Measurements from ENCODE around the gene SPP2. TPM values are rescaled to one million over a fixed set of nuclear protein-coding genes. Genes with fewer than 3 reads are reported as not detected.
A peak's percentile ranks its signal among the peaks of the same experiment; 100 is the strongest.

The SPP2 gene
- total RNA-seq, 5 donors from 2014 or later (not counting 1 experiment from before 2014, with no cell fraction given), result not detected

- ChIA-PET POLR2A (interaction anchor here in 1 of 2 donors (0.5 kb wide), 1 partner anchor 37 kb away, joined by 3 read pairs; no protein-coding TSS in a partner anchor), CTCF (no interaction called here)
- DNase-seq, result peak in 32 of 35 experiments; percentile 11 to 80 (median 48)
- H3K27me3 ChIP-seq (replicated peaks in 1 of 2; ENCODE audit: control insufficient read depth in 2 of 2, extremely low read depth in 1 of 2, insufficient read depth in 2 of 2, low read length in 1 of 2), result peaks cover 0 to 4% of the 10 kb centered on the region in 2 experiments
- H3K4me1 Mint-ChIP-seq, result peaks cover 22 to 47% (median 46%) of the 10 kb centered on the region in 3 donors
- H3K4me1 ChIP-seq (ENCODE audit: control insufficient read depth in 1 of 2, extremely low read depth in 1 of 2, insufficient read depth in 2 of 2, low read length in 2 of 2), result peaks cover 4 to 39% of the 10 kb centered on the region in 2 experiments
- peak; percentile 84 to 90 (median 88) for ATAC-seq (replicated peaks in 1 of 4)
- WGBS (ENCODE audit: insufficient coverage), result no CpG with 5 or more reads among the region's 1 CpG
- H3K27ac ChIP-seq (ENCODE audit: low read length), result peak overlapping the region; percentile 11
- H3K4me3 ChIP-seq (ENCODE audit: control insufficient read depth in 1 of 2, extremely low read depth in 1 of 2, low read length in 1 of 2), result no peak overlapping the region
- peaks cover 10% of the 10 kb centered on the region for H3K36me3 Mint-ChIP-seq
- peak overlapping the region; percentile 77 to 82 for H3K27ac Mint-ChIP-seq
- H3K4me3 Mint-ChIP-seq, result peak overlapping the region in 2 of 3 donors; percentile 8 to 31
- no peaks in the 10 kb centered on the region for H3K9me3 ChIP-seq
- no peaks in the 10 kb centered on the region for H3K36me3 ChIP-seq (ENCODE audit: control insufficient read depth in 2 of 2, extremely low read depth in 1 of 2, insufficient read depth in 1 of 2, low read length in 1 of 2)
- H3K27me3 Mint-ChIP-seq, result peaks cover 4 to 6% of the 10 kb centered on the region in 2 donors
- H3K9me3 Mint-ChIP-seq, result peaks cover 10 to 31% (median 18%) of the 10 kb centered on the region in 3 donors
These were observed 18.1 kb upstream of the SPP2 start for GRCh38 chr2:234032279-234032856.

GRCh38 chr2:234033174-234033573 lies 17.3 kb upstream of the SPP2 start:
- Mint-ChIP-seq H3K4me3 (no peak overlapping the region), H3K9me3 (peaks cover 10 to 34% (median 20%) of the 10 kb centered on the region in 3 donors), H3K4me1 (peaks cover 14 to 41% (median 41%) of the 10 kb centered on the region in 3 donors), H3K27ac (peak overlapping the region in 1 of 2 donors; percentile 16), H3K27me3 (peaks cover 4 to 6% of the 10 kb centered on the region in 2 donors), H3K36me3 (peaks cover 10% of the 10 kb centered on the region)
- Histone ChIP-seq H3K36me3 (ENCODE audit: control insufficient read depth in 2 of 2, extremely low read depth in 1 of 2, insufficient read depth in 1 of 2, low read length in 1 of 2) (no peaks in the 10 kb centered on the region), H3K27ac (ENCODE audit: low read length) (no peak overlapping the region), H3K4me3 (ENCODE audit: control insufficient read depth in 1 of 2, extremely low read depth in 1 of 2, low read length in 1 of 2) (no peak overlapping the region), H3K4me1 (ENCODE audit: control insufficient read depth in 1 of 2, extremely low read depth in 1 of 2, insufficient read depth in 2 of 2, low read length in 2 of 2) (peaks cover 2 to 31% of the 10 kb centered on the region in 2 experiments), H3K27me3 (replicated peaks in 1 of 2; ENCODE audit: control insufficient read depth in 2 of 2, extremely low read depth in 1 of 2, insufficient read depth in 2 of 2, low read length in 1 of 2) (peaks cover 0 to 4% of the 10 kb centered on the region in 2 experiments), H3K9me3 (no peaks in the 10 kb centered on the region)
- ATAC-seq (replicated peaks in 1 of 4), result no peak
- WGBS (ENCODE audit: insufficient coverage), result no CpG with 5 or more reads among the region's 3 CpGs
- no peak for DNase-seq
- CTCF ChIA-PET, result interaction anchor here in 1 of 2 donors (0.6 kb wide), 1 partner anchor 90 kb away, joined by 3 read pairs; no protein-coding TSS in a partner anchor
- POLR2A ChIA-PET, result interaction anchor here (0.5 to 0.6 kb wide), 3 partner anchors 62 to 609 kb away, joined by 3 read pairs; no protein-coding TSS in a partner anchor

GRCh38 chr2:234033885-234034284 lies 16.6 kb upstream of the SPP2 start:
- peaks cover 17 to 40% (median 20%) of the 10 kb centered on the region in 3 donors for H3K9me3 Mint-ChIP-seq
- CTCF ChIA-PET, result interaction anchor here (0.6 kb wide), 2 partner anchors 89 to 439 kb away, joined by 3 to 4 read pairs; no protein-coding TSS in a partner anchor

GRCh38 chr2:234038076-234038802 lies 12.3 kb upstream of the SPP2 start:
- Histone ChIP-seq H3K27me3 (replicated peaks in 1 of 2; ENCODE audit: control insufficient read depth in 2 of 2, extremely low read depth in 1 of 2, insufficient read depth in 2 of 2, low read length in 1 of 2) (peaks cover 3 to 4% of the 10 kb centered on the region in 2 experiments), H3K27ac (ENCODE audit: low read length) (no peak overlapping the region), H3K4me3 (ENCODE audit: control insufficient read depth in 1 of 2, extremely low read depth in 1 of 2, low read length in 1 of 2) (no peak overlapping the region), H3K9me3 (no peaks in the 10 kb centered on the region), H3K36me3 (ENCODE audit: control insufficient read depth in 2 of 2, extremely low read depth in 1 of 2, insufficient read depth in 1 of 2, low read length in 1 of 2) (no peaks in the 10 kb centered on the region), H3K4me1 (ENCODE audit: control insufficient read depth in 1 of 2, extremely low read depth in 1 of 2, insufficient read depth in 2 of 2, low read length in 2 of 2) (peaks cover 0 to 4% of the 10 kb centered on the region in 2 experiments)
- H3K9me3 Mint-ChIP-seq, result peaks cover 13 to 40% (median 20%) of the 10 kb centered on the region in 3 donors
- DNase-seq (no peak), ATAC-seq (replicated peaks in 1 of 4) (no peak)
- CTCF ChIA-PET, result no interaction called here
- POLR2A ChIA-PET, result no interaction called here
- H3K27me3 Mint-ChIP-seq, result peaks cover 4 to 6% of the 10 kb centered on the region in 2 donors
- peaks cover 0 to 2% (median 2%) of the 10 kb centered on the region in 3 donors for H3K4me1 Mint-ChIP-seq
- no CpG with 5 or more reads among the region's 2 CpGs for WGBS (ENCODE audit: insufficient coverage)
- no peak overlapping the region for H3K27ac Mint-ChIP-seq
- H3K36me3 Mint-ChIP-seq, result peaks cover 10% of the 10 kb centered on the region
- H3K4me3 Mint-ChIP-seq, result no peak overlapping the region

More at GRCh38 chr2:234033885-234034284, 16.6 kb upstream of the SPP2 start:
- POLR2A ChIA-PET, result interaction anchor here (0.5 to 0.6 kb wide), 3 partner anchors 61 to 610 kb away, joined by 3 read pairs; no protein-coding TSS in a partner anchor
- no peak overlapping the region for H3K27ac Mint-ChIP-seq
- Histone ChIP-seq H3K4me1 (ENCODE audit: control insufficient read depth in 1 of 2, extremely low read depth in 1 of 2, insufficient read depth in 2 of 2, low read length in 2 of 2) (peaks cover 2 to 25% of the 10 kb centered on the region in 2 experiments), H3K27me3 (replicated peaks in 1 of 2; ENCODE audit: control insufficient read depth in 2 of 2, extremely low read depth in 1 of 2, insufficient read depth in 2 of 2, low read length in 1 of 2) (peaks cover 0 to 4% of the 10 kb centered on the region in 2 experiments), H3K36me3 (ENCODE audit: control insufficient read depth in 2 of 2, extremely low read depth in 1 of 2, insufficient read depth in 1 of 2, low read length in 1 of 2) (no peaks in the 10 kb centered on the region), H3K27ac (ENCODE audit: low read length) (no peak overlapping the region), H3K9me3 (no peaks in the 10 kb centered on the region), H3K4me3 (ENCODE audit: control insufficient read depth in 1 of 2, extremely low read depth in 1 of 2, low read length in 1 of 2) (no peak overlapping the region)
- peaks cover 10% of the 10 kb centered on the region for H3K36me3 Mint-ChIP-seq
- H3K4me1 Mint-ChIP-seq, result peaks cover 8 to 37% (median 36%) of the 10 kb centered on the region in 3 donors
- peaks cover 4 to 6% of the 10 kb centered on the region in 2 donors for H3K27me3 Mint-ChIP-seq
- ATAC-seq (replicated peaks in 1 of 4) (no peak), DNase-seq (no peak)
- WGBS (ENCODE audit: insufficient coverage), result no CpG with 5 or more reads among the region's 2 CpGs
- H3K4me3 Mint-ChIP-seq, result no peak overlapping the region

- Mint-ChIP-seq H3K27me3 (no peaks in the 10 kb centered on the region), H3K36me3 (no peaks in the 10 kb centered on the region), H3K4me3 (no peak overlapping the region), H3K9me3 (peaks cover 0 to 2% (median 0%) of the 10 kb centered on the region in 3 donors), H3K4me1 (peaks cover 0 to 4% (median 4%) of the 10 kb centered on the region in 3 donors), H3K27ac (no peak overlapping the region)
- no peaks in the 10 kb centered on the region for H3K9me3 ChIP-seq
- no peaks in the 10 kb centered on the region for H3K36me3 ChIP-seq (ENCODE audit: control insufficient read depth in 2 of 2, extremely low read depth in 1 of 2, insufficient read depth in 1 of 2, low read length in 1 of 2)
- no peak for DNase-seq
- ATAC-seq (replicated peaks in 1 of 4), result no peak
- H3K27ac ChIP-seq (ENCODE audit: low read length), result no peak overlapping the region
- POLR2A ChIA-PET, result no interaction called here
- WGBS (ENCODE audit: insufficient coverage), result no CpG with 5 or more reads among the region's 1 CpG
- H3K27me3 ChIP-seq (replicated peaks in 1 of 2; ENCODE audit: control insufficient read depth in 2 of 2, extremely low read depth in 1 of 2, insufficient read depth in 2 of 2, low read length in 1 of 2), result peaks cover 0 to 5% of the 10 kb centered on the region in 2 experiments
- no peak overlapping the region for H3K4me3 ChIP-seq (ENCODE audit: control insufficient read depth in 1 of 2, extremely low read depth in 1 of 2, low read length in 1 of 2)
- CTCF ChIA-PET, result no interaction called here
- H3K4me1 ChIP-seq (ENCODE audit: control insufficient read depth in 1 of 2, extremely low read depth in 1 of 2, insufficient read depth in 2 of 2, low read length in 2 of 2), result no peaks in the 10 kb centered on the region
These were observed 6.3 kb upstream of the SPP2 start for GRCh38 chr2:234044157-234044556.

GRCh38 chr2:234046521-234046920 lies 4.0 kb upstream of the SPP2 start:
- H3K27ac Mint-ChIP-seq, result no peak overlapping the region
- no peak overlapping the region for H3K4me3 Mint-ChIP-seq
- H3K36me3 ChIP-seq (ENCODE audit: control insufficient read depth in 2 of 2, extremely low read depth in 1 of 2, insufficient read depth in 1 of 2, low read length in 1 of 2), result no peaks in the 10 kb centered on the region
- ATAC-seq (replicated peaks in 1 of 4) (no peak), DNase-seq (no peak)
- H3K4me1 ChIP-seq (ENCODE audit: control insufficient read depth in 1 of 2, extremely low read depth in 1 of 2, insufficient read depth in 2 of 2, low read length in 2 of 2), result no peaks in the 10 kb centered on the region
- H3K9me3 Mint-ChIP-seq, result peaks cover 0 to 2% (median 0%) of the 10 kb centered on the region in 3 donors
- H3K27me3 ChIP-seq (replicated peaks in 1 of 2; ENCODE audit: control insufficient read depth in 2 of 2, extremely low read depth in 1 of 2, insufficient read depth in 2 of 2, low read length in 1 of 2), result peaks cover 0 to 2% of the 10 kb centered on the region in 2 experiments
- no peak overlapping the region for H3K27ac ChIP-seq (ENCODE audit: low read length)
- H3K27me3 Mint-ChIP-seq, result no peaks in the 10 kb centered on the region
- ChIA-PET CTCF (no interaction called here), POLR2A (interaction anchor here in 1 of 2 donors (0.6 kb wide), 1 partner anchor 116 kb away, joined by 3 read pairs; no protein-coding TSS in a partner anchor)
- H3K4me1 Mint-ChIP-seq, result peaks cover 0 to 9% (median 5%) of the 10 kb centered on the region in 3 donors
- H3K9me3 ChIP-seq, result no peaks in the 10 kb centered on the region
- 100% methylated on average over 2 of the region's 3 CpGs for WGBS (ENCODE audit: insufficient coverage)
- no peaks in the 10 kb centered on the region for H3K36me3 Mint-ChIP-seq
- H3K4me3 ChIP-seq (ENCODE audit: control insufficient read depth in 1 of 2, extremely low read depth in 1 of 2, low read length in 1 of 2), result no peak overlapping the region
